ENCODE data around the gene COG6. TPM values are rescaled to one million over a fixed set of nuclear protein-coding genes. Genes with fewer than 3 reads are reported as not detected.
A peak's percentile ranks its signal among the peaks of the same experiment; 100 is the strongest.

Gene COG6
- total RNA-seq, 4 donors from 2014 or later: 17.6 to 109 (median 27.6) TPM

DNA sequence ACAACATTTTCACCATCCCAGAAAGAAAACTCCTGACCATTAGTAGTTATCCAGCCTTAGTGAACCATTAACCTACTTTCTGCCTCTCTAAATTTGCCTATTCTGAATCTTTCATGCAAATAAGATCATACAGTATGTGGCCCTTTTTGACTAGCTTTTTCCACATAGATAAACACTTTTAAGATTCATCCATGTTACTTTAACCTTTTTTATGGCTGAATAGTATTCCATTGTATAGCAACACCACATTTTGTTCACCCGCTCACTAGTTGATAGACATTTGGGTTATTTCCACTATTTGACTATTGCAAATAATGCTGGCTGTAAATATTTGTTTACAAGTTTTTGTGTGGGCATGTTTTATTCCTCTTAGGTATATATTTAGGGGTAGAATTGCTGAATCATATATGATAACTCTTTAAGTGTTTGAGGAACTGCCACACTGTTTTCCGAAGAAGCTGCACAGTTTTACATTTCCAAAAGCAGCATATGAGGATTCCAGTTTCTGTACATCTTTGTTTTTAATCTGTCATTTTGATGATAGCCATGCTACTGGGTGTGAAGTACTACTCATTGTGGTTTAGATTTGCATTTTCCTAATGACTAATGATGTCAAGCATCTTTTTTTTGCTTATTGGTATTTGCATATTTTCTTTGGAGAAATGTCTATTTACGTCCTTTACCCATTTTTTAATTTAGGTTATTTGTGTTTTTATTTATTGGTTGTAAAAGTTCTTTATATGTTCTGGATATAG is 17.1 kb downstream of the COG6 start:
- Histone ChIP-seq H3K27ac (no peak overlapping the region), H3K4me3 (no peak overlapping the region), H3K27me3 (no peaks in the 10 kb centered on the region), H3K4me1 (peaks cover 0 to 14% (median 2%) of the 10 kb centered on the region in 4 donors), H3K9me3 (no peaks in the 10 kb centered on the region), H3K36me3 (no peaks in the 10 kb centered on the region)
- WGBS, 2 donors (ENCODE audit: low coverage in 1 of 2): 86 to 93% methylated on average over 3 of the region's 3 CpGs
- TF ChIP-seq POLR2AphosphoS5 (IDR thresholded peaks at IDR 0.05) (no peak), EP300 (IDR thresholded peaks at IDR 0.05; ENCODE audit: low read depth) (no peak), POLR2A (IDR thresholded peaks at IDR 0.05) (no peak)
- TF ChIP-seq, protein P1, sequence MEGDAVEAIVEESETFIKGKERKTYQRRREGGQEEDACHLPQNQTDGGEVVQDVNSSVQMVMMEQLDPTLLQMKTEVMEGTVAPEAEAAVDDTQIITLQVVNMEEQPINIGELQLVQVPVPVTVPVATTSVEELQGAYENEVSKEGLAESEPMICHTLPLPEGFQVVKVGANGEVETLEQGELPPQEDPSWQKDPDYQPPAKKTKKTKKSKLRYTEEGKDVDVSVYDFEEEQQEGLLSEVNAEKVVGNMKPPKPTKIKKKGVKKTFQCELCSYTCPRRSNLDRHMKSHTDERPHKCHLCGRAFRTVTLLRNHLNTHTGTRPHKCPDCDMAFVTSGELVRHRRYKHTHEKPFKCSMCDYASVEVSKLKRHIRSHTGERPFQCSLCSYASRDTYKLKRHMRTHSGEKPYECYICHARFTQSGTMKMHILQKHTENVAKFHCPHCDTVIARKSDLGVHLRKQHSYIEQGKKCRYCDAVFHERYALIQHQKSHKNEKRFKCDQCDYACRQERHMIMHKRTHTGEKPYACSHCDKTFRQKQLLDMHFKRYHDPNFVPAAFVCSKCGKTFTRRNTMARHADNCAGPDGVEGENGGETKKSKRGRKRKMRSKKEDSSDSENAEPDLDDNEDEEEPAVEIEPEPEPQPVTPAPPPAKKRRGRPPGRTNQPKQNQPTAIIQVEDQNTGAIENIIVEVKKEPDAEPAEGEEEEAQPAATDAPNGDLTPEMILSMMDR (IDR thresholded peaks at IDR 0.05): no peak
- no peak for DNase-seq
- intact Hi-C loops (cut with DNase I; ENCODE audit: low total_unique reads): loop anchor here (10.0 kb wide), 1 partner anchor 628 kb away; no protein-coding TSS in a partner anchor
- in situ Hi-C loops (cut with MboI; ENCODE audit: low pct_ligation_motif_present in 1 of 4, low pct_unique_long_range_greater_than_20kb in 1 of 4, low sequenced_read_pairs in 3 of 4): no loop called here

DNA sequence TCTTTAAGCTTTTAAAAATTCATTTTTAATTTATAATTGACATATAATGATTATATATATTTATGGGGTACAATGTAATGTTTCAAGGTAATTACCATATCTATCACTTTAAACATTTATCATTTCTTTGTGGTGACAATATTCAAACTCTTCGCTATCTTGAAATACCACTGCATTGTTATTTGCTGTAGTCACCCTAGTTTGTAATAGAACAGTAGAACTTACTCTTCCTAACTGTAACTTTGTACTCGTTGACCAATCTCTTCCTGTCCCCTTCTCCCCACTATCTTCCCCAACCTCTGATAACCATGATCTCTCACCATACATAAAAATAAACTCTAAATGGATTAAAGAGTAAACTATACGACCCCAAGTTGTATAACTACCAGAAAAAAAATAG is 20.4 kb downstream of the COG6 start:
- H3K4me3 ChIP-seq: no peak overlapping the region
- WGBS, 2 donors (ENCODE audit: low coverage in 1 of 2): 47 to 52% methylated on average over 3 of the region's 3 CpGs
- intact Hi-C loops (cut with DNase I; ENCODE audit: low total_unique reads) (loop anchor here (5.0 to 10.0 kb wide), 2 partner anchors 266 to 631 kb away; no protein-coding TSS in a partner anchor), in situ Hi-C loops (cut with MboI; ENCODE audit: low pct_ligation_motif_present in 1 of 4, low pct_unique_long_range_greater_than_20kb in 1 of 4, low sequenced_read_pairs in 3 of 4) (loop anchor here in 3 of 4 donors (25.0 kb wide), 1 partner anchor 1011 kb away; no protein-coding TSS in a partner anchor)
- DNase-seq: no peak
- TF ChIP-seq POLR2A (IDR thresholded peaks at IDR 0.05) (no peak), POLR2AphosphoS5 (IDR thresholded peaks at IDR 0.05) (no peak), EP300 (IDR thresholded peaks at IDR 0.05; ENCODE audit: low read depth) (no peak)
- TF ChIP-seq, protein P1 (IDR thresholded peaks at IDR 0.05): no peak
- no peaks in the 10 kb centered on the region for H3K9me3 ChIP-seq
- H3K4me1 ChIP-seq: peaks cover 0 to 8% (median 0%) of the 10 kb centered on the region in 4 donors
- H3K27ac ChIP-seq: no peak overlapping the region
- H3K36me3 ChIP-seq: peaks cover 0 to 30% (median 0%) of the 10 kb centered on the region in 4 donors
- no peaks in the 10 kb centered on the region for H3K27me3 ChIP-seq

DNA sequence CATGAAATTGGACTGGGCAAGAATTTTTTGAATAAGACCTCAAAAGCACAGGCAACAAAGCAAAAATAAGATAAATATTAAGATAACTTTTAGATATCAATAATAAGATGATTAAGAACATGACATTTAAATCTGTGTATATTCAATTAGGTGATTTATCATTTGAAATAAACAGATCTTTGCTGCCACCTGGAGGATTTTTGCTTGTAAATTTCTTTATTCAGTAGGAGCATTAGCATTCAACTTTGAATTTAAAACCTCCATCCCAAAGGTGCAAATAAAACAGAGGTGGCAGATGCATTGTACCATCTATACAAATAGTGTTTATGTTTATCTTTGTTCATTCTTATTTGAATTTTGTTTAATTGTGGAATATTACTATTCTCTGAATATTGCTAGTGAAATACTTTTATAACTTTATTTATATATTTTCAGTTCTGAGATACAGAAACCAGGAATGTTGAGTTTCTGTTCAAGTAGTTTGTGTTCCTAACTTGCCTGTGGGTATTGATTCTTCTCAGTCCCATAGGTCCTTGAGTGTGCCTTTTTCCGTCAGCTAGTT is 20.9 kb downstream of the COG6 start:
- in situ Hi-C loops (cut with MboI; ENCODE audit: low pct_ligation_motif_present in 1 of 4, low pct_unique_long_range_greater_than_20kb in 1 of 4, low sequenced_read_pairs in 3 of 4) (loop anchor here in 3 of 4 donors (25.0 kb wide), 1 partner anchor 1011 kb away; no protein-coding TSS in a partner anchor), intact Hi-C loops (cut with DNase I; ENCODE audit: low total_unique reads) (loop anchor here (5.0 to 10.0 kb wide), 2 partner anchors 266 to 632 kb away; no protein-coding TSS in a partner anchor)
- Histone ChIP-seq H3K4me3 (no peak overlapping the region), H3K4me1 (peaks cover 0 to 5% (median 0%) of the 10 kb centered on the region in 4 donors), H3K27ac (no peak overlapping the region), H3K27me3 (no peaks in the 10 kb centered on the region), H3K9me3 (no peaks in the 10 kb centered on the region), H3K36me3 (peaks cover 0 to 32% (median 0%) of the 10 kb centered on the region in 4 donors)
- DNase-seq: no peak
- no peak for TF ChIP-seq POLR2AphosphoS5 (IDR thresholded peaks at IDR 0.05)
- TF ChIP-seq, protein P1 (IDR thresholded peaks at IDR 0.05): peak; percentile 36 to 45 (median 40)
- 100% methylated on average over 1 of the region's 1 CpG; no CpG with 5 or more reads in 1 of the 2 donors for WGBS, 2 donors (ENCODE audit: low coverage in 1 of 2)

DNA sequence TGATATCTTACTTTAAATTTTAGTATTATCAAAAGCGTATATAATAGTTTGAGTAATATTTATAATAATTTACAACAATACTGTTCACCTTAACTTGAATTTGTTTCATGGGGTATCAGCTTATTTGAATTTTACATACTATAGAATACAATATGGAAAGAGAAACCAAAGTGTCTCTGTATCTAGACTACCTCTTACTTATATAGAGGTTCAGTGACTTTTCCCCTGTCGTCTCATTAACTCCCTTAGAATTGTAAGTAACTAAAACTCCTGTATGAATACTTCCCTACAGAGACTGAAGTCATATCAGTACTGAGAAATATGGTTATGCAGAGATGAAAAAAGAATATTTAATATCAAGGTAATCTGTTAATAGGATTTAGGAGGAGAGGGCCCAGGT is 26.8 kb downstream of the COG6 start:
- DNase-seq: no peak
- H3K9me3 ChIP-seq: no peaks in the 10 kb centered on the region
- H3K27me3 ChIP-seq: no peaks in the 10 kb centered on the region
- in situ Hi-C loops (cut with MboI; ENCODE audit: low pct_ligation_motif_present in 1 of 4, low pct_unique_long_range_greater_than_20kb in 1 of 4, low sequenced_read_pairs in 3 of 4): loop anchor here in 3 of 4 donors (25.0 kb wide), 1 partner anchor 1005 kb away; no protein-coding TSS in a partner anchor
- peaks cover 0 to 32% (median 0%) of the 10 kb centered on the region in 4 donors for H3K36me3 ChIP-seq
- H3K27ac ChIP-seq: no peak overlapping the region
- no peak overlapping the region for H3K4me3 ChIP-seq
- WGBS, 2 donors (ENCODE audit: low coverage in 1 of 2): 69 to 87% methylated on average over 2 of the region's 2 CpGs
- intact Hi-C loops (cut with DNase I; ENCODE audit: low total_unique reads): loop anchor here (10.0 kb wide), 2 partner anchors 1002 to 1092 kb away; partner anchors contain the start of gene MRPS31
- H3K4me1 ChIP-seq: peaks cover 0 to 3% (median 0%) of the 10 kb centered on the region in 4 donors
- TF ChIP-seq POLR2AphosphoS5 (IDR thresholded peaks at IDR 0.05) (no peak), POLR2A (IDR thresholded peaks at IDR 0.05) (no peak), EP300 (IDR thresholded peaks at IDR 0.05; ENCODE audit: low read depth) (no peak)
- TF ChIP-seq, protein P1 (IDR thresholded peaks at IDR 0.05): no peak
